ENCODE data around the gene WDFY3. TPM values are rescaled to one million over a fixed set of nuclear protein-coding genes. Genes with fewer than 3 reads are reported as not detected.

Gene WDFY3
- total RNA-seq, 1 experiment from 2014 or later, result 39.9 TPM

DNA sequence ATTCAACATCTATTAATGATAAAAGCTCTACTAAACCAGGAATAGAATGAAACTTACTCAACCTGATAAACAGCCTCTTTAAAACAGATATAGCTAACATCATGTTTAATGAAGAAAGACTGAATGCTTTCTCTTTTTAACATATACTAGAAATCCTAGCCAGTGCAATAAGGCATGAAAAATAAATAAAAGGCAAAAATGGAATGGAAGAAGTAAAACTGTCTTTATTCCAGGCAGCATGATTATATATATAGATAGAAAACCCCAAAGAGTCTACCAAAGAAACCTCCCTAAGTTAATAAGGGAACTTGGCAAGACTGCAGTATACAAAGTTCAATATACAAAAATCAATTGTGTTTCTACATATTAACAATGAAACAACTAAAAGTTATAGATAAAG, 25.5 kb downstream of the WDFY3 start:
- Histone ChIP-seq H4K20me1 (ENCODE audit: insufficient read depth) (no peaks in the 10 kb centered on the region), H3K4me2 (ENCODE audit: low read length) (no peak overlapping the region), H3K79me2 (ENCODE audit: insufficient read depth, low read length) (peaks cover 44% of the 10 kb centered on the region), H3K9me2 (ENCODE audit: insufficient read depth) (no peaks in the 10 kb centered on the region), H3K36me3 (ENCODE audit: control insufficient read depth in 1 of 2, insufficient read depth in 2 of 2, low read length in 2 of 2) (no peaks in the 10 kb centered on the region), H3K4me3 (replicated peaks in 1 of 2; ENCODE audit: low read depth in 1 of 2, low read length in 2 of 2) (no peak overlapping the region), H3K27me3 (ENCODE audit: insufficient read depth, low read length) (no peaks in the 10 kb centered on the region), H3K9me3 (ENCODE audit: control insufficient read depth in 1 of 2, insufficient read depth in 1 of 2, low read depth in 1 of 2, low read length in 2 of 2) (0 out of 4 replicates have a peak, but pooled peaks cover 0 to 3% of the 10 kb centered on the region in 2 experiments), H3K4me1 (ENCODE audit: control insufficient read depth in 1 of 2, insufficient read depth in 2 of 2, low read length in 2 of 2) (peaks cover 7 to 9% of the 10 kb centered on the region in 2 experiments; a peak in 3 of 4 replicates), H2AFZ (ENCODE audit: low read depth, low read length, poor library complexity, severe bottlenecking) (no peak overlapping the region), H3K9ac (ENCODE audit: low read length) (no peak overlapping the region), H3K27ac (ENCODE audit: low read depth, low read length) (no peak overlapping the region)
- ChIA-PET RAD21 (ENCODE audit: low non-redundant PET in 1 of 2, low total read pairs in 2 of 2, uncharacterized antibody in 2 of 2, unreplicated experiment in 2 of 2) (no interaction called here), CTCF (no interaction called here), POLR2A (no interaction called here)
- ATAC-seq, result no peak
- BruUV-seq (replicated peaks), result no TSS peak
- no peak for TF ChIP-seq POLR2A (IDR thresholded peaks at IDR 0.05; ENCODE audit: borderline replicate concordance, extremely low read depth, insufficient read depth, insufficient read length)
- no peak for TF ChIP-seq SRF (IDR thresholded peaks at IDR 0.05; ENCODE audit: low read depth)
- TF ChIP-seq EZH2 (IDR thresholded peaks at IDR 0.05), result no peak
- TF ChIP-seq MAX (IDR thresholded peaks at IDR 0.05), result no peak
- no peak for TF ChIP-seq POLR2AphosphoS5 (IDR thresholded peaks at IDR 0.05; ENCODE audit: low read depth, low read length)
- TF ChIP-seq ZFX (IDR thresholded peaks at IDR 0.05), result no peak
- no peak for TF ChIP-seq CEBPB (IDR thresholded peaks at IDR 0.05; ENCODE audit: low read depth)
- TF ChIP-seq FOSL1 (IDR thresholded peaks at IDR 0.05; ENCODE audit: low read depth), result no peak
- TF ChIP-seq ELF1 (IDR thresholded peaks at IDR 0.05; ENCODE audit: borderline replicate concordance, low read depth), result no peak
- TF ChIP-seq, protein P1, sequence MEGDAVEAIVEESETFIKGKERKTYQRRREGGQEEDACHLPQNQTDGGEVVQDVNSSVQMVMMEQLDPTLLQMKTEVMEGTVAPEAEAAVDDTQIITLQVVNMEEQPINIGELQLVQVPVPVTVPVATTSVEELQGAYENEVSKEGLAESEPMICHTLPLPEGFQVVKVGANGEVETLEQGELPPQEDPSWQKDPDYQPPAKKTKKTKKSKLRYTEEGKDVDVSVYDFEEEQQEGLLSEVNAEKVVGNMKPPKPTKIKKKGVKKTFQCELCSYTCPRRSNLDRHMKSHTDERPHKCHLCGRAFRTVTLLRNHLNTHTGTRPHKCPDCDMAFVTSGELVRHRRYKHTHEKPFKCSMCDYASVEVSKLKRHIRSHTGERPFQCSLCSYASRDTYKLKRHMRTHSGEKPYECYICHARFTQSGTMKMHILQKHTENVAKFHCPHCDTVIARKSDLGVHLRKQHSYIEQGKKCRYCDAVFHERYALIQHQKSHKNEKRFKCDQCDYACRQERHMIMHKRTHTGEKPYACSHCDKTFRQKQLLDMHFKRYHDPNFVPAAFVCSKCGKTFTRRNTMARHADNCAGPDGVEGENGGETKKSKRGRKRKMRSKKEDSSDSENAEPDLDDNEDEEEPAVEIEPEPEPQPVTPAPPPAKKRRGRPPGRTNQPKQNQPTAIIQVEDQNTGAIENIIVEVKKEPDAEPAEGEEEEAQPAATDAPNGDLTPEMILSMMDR (IDR thresholded peaks at IDR 0.05 in 2 of 3, conservative IDR thresholded peaks at IDR 0.05 in 1 of 3; ENCODE audit: borderline replicate concordance in 1 of 3, insufficient read depth in 1 of 3, low read depth in 2 of 3, low read length in 2 of 3), result no peak
- TF ChIP-seq SIN3A (IDR thresholded peaks at IDR 0.05; ENCODE audit: low read depth), result no peak
- DNase-seq (ENCODE audit: low read depth, low spot score), result no peak
- intact Hi-C loops (cut with micrococcal nuclease), result no loop called here

Measured in HCT116 (cell line).